Measurements from ENCODE around the gene CACNA1E.

CACNA1E gene

DNA sequence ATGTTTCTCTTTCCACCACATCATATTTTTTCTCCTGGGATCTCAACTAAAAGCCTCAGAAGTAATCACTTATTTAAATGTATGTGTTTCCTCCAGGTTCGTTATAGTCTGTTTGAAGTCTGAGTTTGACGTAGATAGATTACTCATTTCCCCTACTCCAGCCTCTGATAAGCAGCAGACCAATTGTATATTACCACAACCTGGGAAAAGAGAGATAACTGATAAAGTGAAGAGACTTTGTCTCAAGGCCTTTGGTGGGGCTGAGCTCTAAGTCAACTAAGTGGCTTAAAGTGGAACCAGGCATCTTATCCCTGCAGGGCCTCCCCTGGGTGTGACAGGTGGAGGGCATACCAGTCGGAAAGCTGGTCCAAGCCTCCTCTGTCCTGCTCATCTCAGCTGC is 34.9 kb upstream of the CACNA1E start:
- DNase-seq (ENCODE audit: insufficient read length, low spot score) = no peak
- TF ChIP-seq CTCF (IDR thresholded peaks at IDR 0.05; ENCODE audit: insufficient read depth, missing control alignments) = no peak
- FAIRE-seq = no peak

DNA sequence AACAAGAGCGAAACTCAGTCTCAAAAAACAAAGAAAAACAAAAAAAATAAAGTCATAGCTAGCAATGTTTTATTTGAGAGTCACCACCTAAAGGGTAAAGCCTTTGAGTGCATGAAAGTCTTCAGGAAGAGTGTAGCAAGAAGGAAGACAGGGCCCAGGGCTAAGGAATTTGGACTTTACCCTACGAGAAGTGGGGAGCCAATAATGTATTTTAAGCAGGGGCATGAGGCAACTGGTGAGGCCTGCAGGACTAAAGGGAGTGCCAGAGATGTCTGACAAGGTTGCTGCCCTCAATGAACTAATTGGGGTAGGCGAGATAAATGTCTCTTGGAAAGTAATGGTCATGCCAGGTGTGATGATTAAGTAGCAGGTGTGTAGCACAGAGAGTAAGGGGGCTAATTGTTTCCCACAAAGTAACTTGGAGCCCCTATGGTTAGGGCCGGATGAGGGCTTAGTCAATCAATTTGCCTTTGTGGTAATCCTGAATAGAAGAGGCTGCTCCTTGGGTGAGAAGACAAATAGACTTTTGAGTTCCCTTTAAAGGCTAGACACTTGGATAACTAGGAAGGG is 31.6 kb upstream of the CACNA1E start:
- DNase-seq (ENCODE audit: insufficient read length, low spot score) = no peak
- no peak for FAIRE-seq
- TF ChIP-seq CTCF (IDR thresholded peaks at IDR 0.05; ENCODE audit: insufficient read depth, missing control alignments) = no peak

DNA sequence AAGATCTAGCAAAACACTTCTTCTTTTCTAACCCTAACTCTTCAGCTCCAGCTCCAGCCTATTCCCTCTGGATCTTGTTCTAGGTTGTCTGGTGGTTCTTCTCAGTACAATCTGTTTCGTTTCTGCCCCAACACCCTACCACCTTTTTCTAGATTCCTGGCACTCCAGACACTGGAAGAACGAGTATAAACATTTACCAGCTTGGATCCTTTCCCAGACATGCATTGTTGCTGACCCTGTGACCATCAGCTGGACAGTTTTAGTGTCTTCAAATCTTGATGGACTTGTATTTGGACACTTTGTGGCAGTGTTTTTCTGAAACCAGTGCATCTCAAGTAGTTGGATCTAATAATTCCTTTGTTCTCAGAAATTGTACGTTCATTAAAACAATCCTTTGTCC is 30.6 kb upstream of the CACNA1E start:
- no peak for FAIRE-seq
- TF ChIP-seq CTCF (IDR thresholded peaks at IDR 0.05; ENCODE audit: insufficient read depth, missing control alignments) = no peak
- no peak for DNase-seq (ENCODE audit: insufficient read length, low spot score)

DNA sequence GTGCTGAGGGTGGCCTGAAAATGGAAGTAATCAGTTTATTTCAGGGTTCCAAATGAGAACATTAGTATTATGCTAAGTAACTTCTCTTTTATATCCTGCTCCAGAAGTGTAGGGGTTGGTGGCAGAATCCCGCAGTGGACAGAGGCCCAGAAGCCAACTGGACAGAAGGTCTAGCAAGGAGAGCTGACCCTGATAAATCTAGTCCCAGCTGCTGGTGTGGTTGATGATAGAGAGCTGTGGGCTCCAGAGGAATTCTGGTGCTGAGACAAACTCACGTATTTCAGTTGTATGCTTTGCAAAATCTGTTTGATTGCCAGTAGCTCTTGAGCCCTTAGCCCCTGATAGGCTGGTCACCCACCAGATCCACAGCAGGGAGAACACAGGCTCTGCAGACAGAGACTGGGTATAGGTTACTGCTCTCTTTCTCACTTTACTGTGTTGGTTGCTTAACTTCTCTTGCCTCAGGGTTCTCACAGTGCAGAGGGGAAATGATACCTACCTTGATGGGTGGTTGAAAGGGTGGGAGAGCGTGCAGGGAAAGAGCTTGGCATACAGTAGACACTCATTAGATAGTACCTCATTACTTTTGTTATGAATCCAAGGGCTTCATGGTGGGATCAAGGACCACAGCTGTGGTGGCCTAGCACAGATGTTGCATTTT is 29.6 kb upstream of the CACNA1E start:
- FAIRE-seq (no peak), DNase-seq (ENCODE audit: insufficient read length, low spot score) (no peak)
- TF ChIP-seq CTCF (IDR thresholded peaks at IDR 0.05; ENCODE audit: insufficient read depth, missing control alignments) = no peak

- no peak for TF ChIP-seq CTCF (IDR thresholded peaks at IDR 0.05; ENCODE audit: insufficient read depth, missing control alignments)
- FAIRE-seq (no peak), DNase-seq (ENCODE audit: insufficient read length, low spot score) (no peak)
Observed at GRCh38 chr1:181456551-181456950, 26.8 kb upstream of the CACNA1E start.

- no peak for TF ChIP-seq CTCF (IDR thresholded peaks at IDR 0.05; ENCODE audit: insufficient read depth, missing control alignments)
Observed at GRCh38 chr1:181458419-181458818, 24.9 kb upstream of the CACNA1E start.

GRCh38 chr1:181459067-181459466 is 24.2 kb upstream of the CACNA1E start:
- FAIRE-seq (no peak), DNase-seq (ENCODE audit: insufficient read length, low spot score) (no peak)
- no peak for TF ChIP-seq CTCF (IDR thresholded peaks at IDR 0.05; ENCODE audit: insufficient read depth, missing control alignments)

More at GRCh38 chr1:181458419-181458818, 24.9 kb upstream of the CACNA1E start:
- FAIRE-seq (no peak), DNase-seq (ENCODE audit: insufficient read length, low spot score) (no peak)
